Measurements from ENCODE around the gene P2RX6. TPM values are rescaled to one million over a fixed set of nuclear protein-coding genes. Genes with fewer than 3 reads are reported as not detected.

P2RX6 gene
- polyA plus RNA-seq, 1 donor (not counting 4 experiments of a cell fraction or from before 2014, with no cell fraction given): 0.87 TPM

- TF ChIP-seq, protein P1, sequence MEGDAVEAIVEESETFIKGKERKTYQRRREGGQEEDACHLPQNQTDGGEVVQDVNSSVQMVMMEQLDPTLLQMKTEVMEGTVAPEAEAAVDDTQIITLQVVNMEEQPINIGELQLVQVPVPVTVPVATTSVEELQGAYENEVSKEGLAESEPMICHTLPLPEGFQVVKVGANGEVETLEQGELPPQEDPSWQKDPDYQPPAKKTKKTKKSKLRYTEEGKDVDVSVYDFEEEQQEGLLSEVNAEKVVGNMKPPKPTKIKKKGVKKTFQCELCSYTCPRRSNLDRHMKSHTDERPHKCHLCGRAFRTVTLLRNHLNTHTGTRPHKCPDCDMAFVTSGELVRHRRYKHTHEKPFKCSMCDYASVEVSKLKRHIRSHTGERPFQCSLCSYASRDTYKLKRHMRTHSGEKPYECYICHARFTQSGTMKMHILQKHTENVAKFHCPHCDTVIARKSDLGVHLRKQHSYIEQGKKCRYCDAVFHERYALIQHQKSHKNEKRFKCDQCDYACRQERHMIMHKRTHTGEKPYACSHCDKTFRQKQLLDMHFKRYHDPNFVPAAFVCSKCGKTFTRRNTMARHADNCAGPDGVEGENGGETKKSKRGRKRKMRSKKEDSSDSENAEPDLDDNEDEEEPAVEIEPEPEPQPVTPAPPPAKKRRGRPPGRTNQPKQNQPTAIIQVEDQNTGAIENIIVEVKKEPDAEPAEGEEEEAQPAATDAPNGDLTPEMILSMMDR (optimal IDR thresholded peaks at IDR 0.05 in 1 of 3, IDR thresholded peaks at IDR 0.05 in 1 of 3, conservative IDR thresholded peaks at IDR 0.05 in 1 of 3; ENCODE audit: extremely low read depth in 1 of 3, insufficient read depth in 2 of 3, low read length in 3 of 3): no peak
- TF ChIP-seq EZH2 (IDR thresholded peaks at IDR 0.05; ENCODE audit: low read length): no peak
- no peaks in the 10 kb centered on the region for H3K27me3 ChIP-seq (ENCODE audit: control insufficient read depth, extremely low read depth, insufficient read depth, low read length)
- no peak overlapping the region for H2AFZ ChIP-seq (ENCODE audit: control insufficient read depth, low read length)
- H3K4me2 ChIP-seq (ENCODE audit: control insufficient read depth, extremely low read depth, insufficient read depth, low read depth, low read length): no peak overlapping the region
- no peaks in the 10 kb centered on the region for H3K9me3 ChIP-seq (ENCODE audit: control insufficient read depth, low read depth, low read length)
- H3K27ac ChIP-seq (ENCODE audit: control insufficient read depth, insufficient read depth, low read length): no peak overlapping the region
- H3K4me1 ChIP-seq (ENCODE audit: control insufficient read depth, extremely low read depth, insufficient read depth, low read length): no peaks in the 10 kb centered on the region
- H3K36me3 ChIP-seq (ENCODE audit: control insufficient read depth in 2 of 2, extremely low read depth in 1 of 2, insufficient read depth in 2 of 2, low read length in 2 of 2): peaks cover 18 to 52% of the 10 kb centered on the region in 2 experiments
- DNase-seq (ENCODE audit: low read depth, low spot score) (no peak), FAIRE-seq (no peak)
- H3K9ac ChIP-seq (ENCODE audit: control insufficient read depth, extremely low read depth, insufficient read depth, low read length): no peak overlapping the region
- H3K9me1 ChIP-seq (ENCODE audit: control insufficient read depth, extremely low read depth, insufficient read depth, low read length): no peaks in the 10 kb centered on the region
- dilution Hi-C loops (cut with MboI; ENCODE audit: extremely low pct_ligation_motif_present, low sequenced_read_pairs): no loop called here
- no peak overlapping the region for H3K4me3 ChIP-seq (ENCODE audit: control insufficient read depth in 2 of 3, extremely low read depth in 1 of 3, insufficient read depth in 2 of 3, low read depth in 1 of 3, low read length in 3 of 3)
- H3K79me2 ChIP-seq (ENCODE audit: control insufficient read depth, insufficient read depth, low read length): no peaks in the 10 kb centered on the region
- no peaks in the 10 kb centered on the region for H4K20me1 ChIP-seq (ENCODE audit: control insufficient read depth, extremely low read depth, insufficient read depth, low read length)
Measured at GRCh38 chr22:20993304-20994127, 21.4 kb upstream of the P2RX6 start.

- H3K9me1 ChIP-seq (ENCODE audit: control insufficient read depth, extremely low read depth, insufficient read depth, low read length): no peaks in the 10 kb centered on the region
- H3K9me3 ChIP-seq (ENCODE audit: control insufficient read depth, low read depth, low read length): no peaks in the 10 kb centered on the region
- H2AFZ ChIP-seq (ENCODE audit: control insufficient read depth, low read length): no peak overlapping the region
- no peak overlapping the region for H3K4me3 ChIP-seq (ENCODE audit: control insufficient read depth in 2 of 3, extremely low read depth in 1 of 3, insufficient read depth in 2 of 3, low read depth in 1 of 3, low read length in 3 of 3)
- TF ChIP-seq, protein P1 (optimal IDR thresholded peaks at IDR 0.05 in 1 of 3, IDR thresholded peaks at IDR 0.05 in 1 of 3, conservative IDR thresholded peaks at IDR 0.05 in 1 of 3; ENCODE audit: extremely low read depth in 1 of 3, insufficient read depth in 2 of 3, low read length in 3 of 3): no peak
- TF ChIP-seq EZH2 (IDR thresholded peaks at IDR 0.05; ENCODE audit: low read length): no peak
- no peak overlapping the region for H3K9ac ChIP-seq (ENCODE audit: control insufficient read depth, extremely low read depth, insufficient read depth, low read length)
- H3K27ac ChIP-seq (ENCODE audit: control insufficient read depth, insufficient read depth, low read length): no peak overlapping the region
- no peaks in the 10 kb centered on the region for H3K27me3 ChIP-seq (ENCODE audit: control insufficient read depth, extremely low read depth, insufficient read depth, low read length)
- dilution Hi-C loops (cut with MboI; ENCODE audit: extremely low pct_ligation_motif_present, low sequenced_read_pairs): no loop called here
- no peak overlapping the region for H3K4me2 ChIP-seq (ENCODE audit: control insufficient read depth, extremely low read depth, insufficient read depth, low read depth, low read length)
- no peak for DNase-seq (ENCODE audit: low read depth, low spot score)
- peaks cover 18 to 49% of the 10 kb centered on the region in 2 experiments for H3K36me3 ChIP-seq (ENCODE audit: control insufficient read depth in 2 of 2, extremely low read depth in 1 of 2, insufficient read depth in 2 of 2, low read length in 2 of 2)
- no peaks in the 10 kb centered on the region for H3K79me2 ChIP-seq (ENCODE audit: control insufficient read depth, insufficient read depth, low read length)
- no peak for FAIRE-seq
- no peaks in the 10 kb centered on the region for H4K20me1 ChIP-seq (ENCODE audit: control insufficient read depth, extremely low read depth, insufficient read depth, low read length)
- no peaks in the 10 kb centered on the region for H3K4me1 ChIP-seq (ENCODE audit: control insufficient read depth, extremely low read depth, insufficient read depth, low read length)
Measured at GRCh38 chr22:20994128-20994901, 20.6 kb upstream of the P2RX6 start.
